CD4-positive, CD25-positive, alpha-beta regulatory T cell (primary cell): ENCODE results near the gene METTL22. TPM values are rescaled to one million over a fixed set of nuclear protein-coding genes. Genes with fewer than 3 reads are reported as not detected.

Source experiments
- ATAC-seq, 2 donors: fragments of 150-1000 bp; cut with Tn5 transposase; one replicate each; pipeline ENCODE4 v1.10.0; 2021; ENCODE audit warnings: low read depth in 2 of 2, moderate number of reproducible peaks in 2 of 2, moderate library complexity in 1 of 2
- DNase-seq, 3 donors: peaks; one replicate each; pipeline versions ENCODE4 v3.0.0 to v3.0.0-alpha.2; 2012 to 2022; ENCODE audit warnings: mixed read lengths in 1 of 3
- H3K27ac ChIP-seq: one replicate; pipeline ENCODE4 v1.7.0; 2013; ENCODE audit warnings: mild to moderate bottlenecking, low read length; ENCODE audit not compliant: insufficient read depth, poor library complexity, severe bottlenecking
- H3K27me3 ChIP-seq: one replicate; pipeline ENCODE4 v1.7.0; 2013; ENCODE audit warnings: low read length; ENCODE audit not compliant: control insufficient read depth, insufficient read depth
- H3K36me3 ChIP-seq: one replicate; pipeline ENCODE4 v1.7.0; 2013; ENCODE audit warnings: mild to moderate bottlenecking, low read length, moderate library complexity; ENCODE audit not compliant: control insufficient read depth, insufficient read depth
- H3K4me1 ChIP-seq: 2 replicates; pipeline ENCODE4 v1.7.0; 2013; ENCODE audit warnings: mild to moderate bottlenecking, low read length; ENCODE audit not compliant: insufficient read depth, control insufficient read depth, poor library complexity, severe bottlenecking
- H3K4me3 ChIP-seq: one replicate; pipeline ENCODE4 v1.7.0; 2013; ENCODE audit warnings: low read depth, mild to moderate bottlenecking, low read length, moderate library complexity
- H3K9me3 ChIP-seq, 2 experiments: 1 replicate in 1 of 2; 2 replicates in 1 of 2; pipeline ENCODE4 v1.7.0; 2013; ENCODE audit warnings: low read length in 2 of 2, mild to moderate bottlenecking in 1 of 2, moderate library complexity in 1 of 2; ENCODE audit not compliant: control insufficient read depth in 2 of 2
- H3K27ac Mint-ChIP-seq, 3 donors: one replicate each; pipeline ENCODE4 v1.8.0; 2020 to 2022; ENCODE audit warnings: mild to moderate bottlenecking in 3 of 3, mixed read lengths in 3 of 3, moderate library complexity in 2 of 3
- H3K27me3 Mint-ChIP-seq: one replicate; pipeline ENCODE4 v1.8.0; 2022; ENCODE audit warnings: mild to moderate bottlenecking, mixed read lengths
- H3K36me3 Mint-ChIP-seq: one replicate; pipeline ENCODE4 v1.8.0; 2020; ENCODE audit warnings: mixed read lengths
- H3K4me1 Mint-ChIP-seq, 4 donors: one replicate each; pipeline ENCODE4 v1.8.0; 2020 to 2022; ENCODE audit warnings: mixed read lengths in 4 of 4, mild to moderate bottlenecking in 1 of 4
- H3K4me3 Mint-ChIP-seq, 4 donors: one replicate each; pipeline ENCODE4 v1.8.0; 2020 to 2022; ENCODE audit warnings: mild to moderate bottlenecking in 4 of 4, mixed read lengths in 4 of 4, moderate library complexity in 3 of 4
- H3K9me3 Mint-ChIP-seq, 7 donors: one replicate each; pipeline ENCODE4 v1.8.0; 2020 to 2022; ENCODE audit warnings: mixed read lengths in 7 of 7, mild to moderate bottlenecking in 3 of 7, moderate library complexity in 2 of 7
- polyA plus RNA-seq, 4 donors: library from polyadenylated mRNA; unstranded; fragments of 300-500 nt; fragmentation: Illumina TruSeq; gene quantifications; one replicate each; pipeline ENCODE4 v1.2.3, GENCODE V29; 2021
- total RNA-seq: library from RNA; stranded (reverse); gene quantifications from one replicate; pipeline ENCODE4 v1.2.3, GENCODE V29; 2022

The METTL22 gene
- total and polyA plus RNA-seq, 5 donors from 2014 or later = 7.6 to 27.1 (median 8.2) TPM

GRCh38 chr16:8589057-8589899 lies 32.2 kb upstream of the METTL22 start:
- no peaks in the 10 kb centered on the region for H3K36me3 ChIP-seq
- H3K4me3 ChIP-seq = no peak overlapping the region
- peaks cover 17% of the 10 kb centered on the region for H3K27me3 ChIP-seq
- H3K4me1 ChIP-seq = no peaks in the 10 kb centered on the region
- no peak for DNase-seq
- no peak overlapping the region for H3K27ac ChIP-seq
- peaks cover 0 to 2% (median 0%) of the 10 kb centered on the region in 7 donors for H3K9me3 Mint-ChIP-seq
- peaks cover 29% of the 10 kb centered on the region for H3K27me3 Mint-ChIP-seq
- no peak overlapping the region for H3K4me3 Mint-ChIP-seq
- no peak for ATAC-seq
- no peaks in the 10 kb centered on the region for H3K36me3 Mint-ChIP-seq
- H3K4me1 Mint-ChIP-seq = peaks cover 0 to 6% (median under 1%) of the 10 kb centered on the region in 4 donors
- H3K27ac Mint-ChIP-seq = no peak overlapping the region
- H3K9me3 ChIP-seq = no peaks in the 10 kb centered on the region

GRCh38 chr16:8589900-8590688 lies 31.4 kb upstream of the METTL22 start, which contains the start of gene TMEM114:
Gene TMEM114 (minus strand): TSS chr16:8590511. CDS start chr16:8589838, 673 bp downstream.
- H3K36me3 ChIP-seq = no peaks in the 10 kb centered on the region
- peaks cover 17% of the 10 kb centered on the region for H3K27me3 ChIP-seq
- peaks cover 29% of the 10 kb centered on the region for H3K27me3 Mint-ChIP-seq
- no peak within 1 kb of the TSS for H3K4me3 ChIP-seq
- peaks cover 0 to 6% (median under 1%) of the 10 kb centered on the region in 4 donors for H3K4me1 Mint-ChIP-seq
- peaks cover 0 to 2% (median 0%) of the 10 kb centered on the region in 7 donors for H3K9me3 Mint-ChIP-seq
- ATAC-seq = no peak
- H3K36me3 Mint-ChIP-seq = no peaks in the 10 kb centered on the region
- no peak for DNase-seq
- peak within 1 kb of the TSS in 1 of 3 donors; percentile 17 for H3K27ac Mint-ChIP-seq
- H3K27ac ChIP-seq = no peak within 1 kb of the TSS
- H3K9me3 ChIP-seq = no peaks in the 10 kb centered on the region
- H3K4me1 ChIP-seq = no peaks in the 10 kb centered on the region
- H3K4me3 Mint-ChIP-seq = no peak within 1 kb of the TSS

- Histone ChIP-seq H3K27me3 (peaks cover 17% of the 10 kb centered on the region), H3K9me3 (no peaks in the 10 kb centered on the region), H3K36me3 (no peaks in the 10 kb centered on the region), H3K4me3 (no peak overlapping the region), H3K27ac (no peak overlapping the region), H3K4me1 (no peaks in the 10 kb centered on the region)
- H3K9me3 Mint-ChIP-seq = peaks cover 0 to 2% (median 0%) of the 10 kb centered on the region in 7 donors
- no peak overlapping the region for H3K27ac Mint-ChIP-seq
- H3K27me3 Mint-ChIP-seq = peaks cover 29% of the 10 kb centered on the region
- no peaks in the 10 kb centered on the region for H3K36me3 Mint-ChIP-seq
- no peak for ATAC-seq
- peaks cover 0 to 6% (median under 1%) of the 10 kb centered on the region in 4 donors for H3K4me1 Mint-ChIP-seq
- no peak for DNase-seq
- H3K4me3 Mint-ChIP-seq = no peak overlapping the region
Measured at GRCh38 chr16:8590811-8591210, 30.7 kb upstream of the METTL22 start.

- H3K9me3 Mint-ChIP-seq = peaks cover 0 to 2% (median 0%) of the 10 kb centered on the region in 7 donors
- Histone ChIP-seq H3K4me3 (no peak overlapping the region), H3K4me1 (no peaks in the 10 kb centered on the region), H3K9me3 (no peaks in the 10 kb centered on the region), H3K27me3 (peaks cover 17% of the 10 kb centered on the region), H3K36me3 (no peaks in the 10 kb centered on the region), H3K27ac (no peak overlapping the region)
- DNase-seq = no peak
- no peaks in the 10 kb centered on the region for H3K36me3 Mint-ChIP-seq
- peaks cover 0 to 6% (median under 1%) of the 10 kb centered on the region in 4 donors for H3K4me1 Mint-ChIP-seq
- H3K27ac Mint-ChIP-seq = no peak overlapping the region
- H3K4me3 Mint-ChIP-seq = no peak overlapping the region
- no peak for ATAC-seq
- peaks cover 29% of the 10 kb centered on the region for H3K27me3 Mint-ChIP-seq
Measured at GRCh38 chr16:8591451-8591850, 30.0 kb upstream of the METTL22 start.

GRCh38 chr16:8594149-8594666 lies 27.3 kb upstream of the METTL22 start:
- Mint-ChIP-seq H3K27ac (peak overlapping the region in 1 of 3 donors; percentile 68), H3K27me3 (peaks cover 11% of the 10 kb centered on the region), H3K9me3 (peaks cover 0 to 4% (median 0%) of the 10 kb centered on the region in 7 donors), H3K4me3 (no peak overlapping the region), H3K36me3 (no peaks in the 10 kb centered on the region), H3K4me1 (peaks cover 0 to 3% (median 0%) of the 10 kb centered on the region in 4 donors)
- ATAC-seq (no peak), DNase-seq (no peak)
- no peak overlapping the region for H3K27ac ChIP-seq
- H3K4me3 ChIP-seq = no peak overlapping the region
- H3K36me3 ChIP-seq = no peaks in the 10 kb centered on the region
- no peaks in the 10 kb centered on the region for H3K9me3 ChIP-seq
- peaks cover 11% of the 10 kb centered on the region for H3K27me3 ChIP-seq
- H3K4me1 ChIP-seq = no peaks in the 10 kb centered on the region

- H3K4me3 Mint-ChIP-seq = no peak overlapping the region
- ATAC-seq (no peak), DNase-seq (no peak)
- Histone ChIP-seq H3K36me3 (no peaks in the 10 kb centered on the region), H3K27me3 (peaks cover 9% of the 10 kb centered on the region), H3K4me1 (no peaks in the 10 kb centered on the region), H3K27ac (no peak overlapping the region), H3K9me3 (no peaks in the 10 kb centered on the region), H3K4me3 (no peak overlapping the region)
- H3K27ac Mint-ChIP-seq = no peak overlapping the region
- peaks cover 13% of the 10 kb centered on the region for H3K27me3 Mint-ChIP-seq
- H3K4me1 Mint-ChIP-seq = no peaks in the 10 kb centered on the region
- H3K9me3 Mint-ChIP-seq = peaks cover 0 to 4% (median 0%) of the 10 kb centered on the region in 7 donors
- H3K36me3 Mint-ChIP-seq = no peaks in the 10 kb centered on the region
Measured at GRCh38 chr16:8595783-8596182, 25.7 kb upstream of the METTL22 start.

- H3K36me3 ChIP-seq = no peaks in the 10 kb centered on the region
- Mint-ChIP-seq H3K27me3 (peaks cover 13% of the 10 kb centered on the region), H3K27ac (no peak overlapping the region), H3K36me3 (no peaks in the 10 kb centered on the region), H3K9me3 (peaks cover 0 to 4% (median 0%) of the 10 kb centered on the region in 7 donors), H3K4me1 (no peaks in the 10 kb centered on the region), H3K4me3 (no peak overlapping the region)
- ATAC-seq (no peak), DNase-seq (no peak)
- H3K4me1 ChIP-seq = no peaks in the 10 kb centered on the region
- no peak overlapping the region for H3K4me3 ChIP-seq
- no peaks in the 10 kb centered on the region for H3K9me3 ChIP-seq
- no peak overlapping the region for H3K27ac ChIP-seq
- H3K27me3 ChIP-seq = peaks cover 7% of the 10 kb centered on the region
Measured at GRCh38 chr16:8596581-8596980, 24.9 kb upstream of the METTL22 start.
